ENCODE results near the gene G0S2.
A peak's percentile ranks its signal among the peaks of the same experiment; 100 is the strongest.
"Not testable (repeated sequence)": the region's sequence is repeated elsewhere in the genome, so short reads cannot be mapped to it uniquely, and the experiment has no call there.

G0S2 gene

GRCh38 chr1:209689477-209689876 is 14.3 kb downstream of the G0S2 start:
- CTCF ChIA-PET = interaction anchor here (0.9 to 5.9 kb wide), 12 partner anchors 10 to 122 kb away, joined by 3 to 48 read pairs (median 7); partner anchors contain the start of genes CAMK1G and LAMB3
- POLR2A ChIA-PET = no interaction called here
- DNase-seq (ENCODE audit: extremely low spot score) = no peak
- TF ChIP-seq, protein P1, sequence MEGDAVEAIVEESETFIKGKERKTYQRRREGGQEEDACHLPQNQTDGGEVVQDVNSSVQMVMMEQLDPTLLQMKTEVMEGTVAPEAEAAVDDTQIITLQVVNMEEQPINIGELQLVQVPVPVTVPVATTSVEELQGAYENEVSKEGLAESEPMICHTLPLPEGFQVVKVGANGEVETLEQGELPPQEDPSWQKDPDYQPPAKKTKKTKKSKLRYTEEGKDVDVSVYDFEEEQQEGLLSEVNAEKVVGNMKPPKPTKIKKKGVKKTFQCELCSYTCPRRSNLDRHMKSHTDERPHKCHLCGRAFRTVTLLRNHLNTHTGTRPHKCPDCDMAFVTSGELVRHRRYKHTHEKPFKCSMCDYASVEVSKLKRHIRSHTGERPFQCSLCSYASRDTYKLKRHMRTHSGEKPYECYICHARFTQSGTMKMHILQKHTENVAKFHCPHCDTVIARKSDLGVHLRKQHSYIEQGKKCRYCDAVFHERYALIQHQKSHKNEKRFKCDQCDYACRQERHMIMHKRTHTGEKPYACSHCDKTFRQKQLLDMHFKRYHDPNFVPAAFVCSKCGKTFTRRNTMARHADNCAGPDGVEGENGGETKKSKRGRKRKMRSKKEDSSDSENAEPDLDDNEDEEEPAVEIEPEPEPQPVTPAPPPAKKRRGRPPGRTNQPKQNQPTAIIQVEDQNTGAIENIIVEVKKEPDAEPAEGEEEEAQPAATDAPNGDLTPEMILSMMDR (IDR thresholded peaks at IDR 0.05; ENCODE audit: control extremely low read depth, extremely low read depth, low read depth, missing control alignments) = no peak

DNA sequence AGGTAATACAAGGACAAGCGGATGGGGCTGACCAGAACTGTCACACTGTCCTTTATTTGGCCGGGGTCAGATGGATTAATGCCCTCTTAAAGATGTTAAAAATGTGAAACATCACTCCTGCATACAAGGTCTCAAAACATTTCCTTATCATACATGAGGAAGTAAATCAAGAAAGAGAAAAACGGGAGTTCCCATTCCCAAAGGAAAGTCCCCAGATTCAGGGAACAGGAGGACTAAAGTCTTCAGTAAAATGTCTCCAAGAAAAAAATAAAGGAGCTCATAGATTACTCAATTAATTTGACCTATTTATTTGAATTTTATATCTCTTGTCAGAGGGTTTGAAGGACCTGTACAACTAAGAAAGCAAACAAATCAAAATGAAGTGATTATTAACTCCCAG is 16.0 kb downstream of the G0S2 start:
- ChIA-PET POLR2A (no interaction called here), CTCF (interaction anchor here (0.8 to 5.9 kb wide), 14 partner anchors 9 to 124 kb away, joined by 3 to 48 read pairs (median 11); partner anchors contain the start of genes CAMK1G and LAMB3)
- TF ChIP-seq, protein P1 (IDR thresholded peaks at IDR 0.05; ENCODE audit: control extremely low read depth, extremely low read depth, low read depth, missing control alignments) = no peak
- DNase-seq (ENCODE audit: extremely low spot score) = no peak

DNA sequence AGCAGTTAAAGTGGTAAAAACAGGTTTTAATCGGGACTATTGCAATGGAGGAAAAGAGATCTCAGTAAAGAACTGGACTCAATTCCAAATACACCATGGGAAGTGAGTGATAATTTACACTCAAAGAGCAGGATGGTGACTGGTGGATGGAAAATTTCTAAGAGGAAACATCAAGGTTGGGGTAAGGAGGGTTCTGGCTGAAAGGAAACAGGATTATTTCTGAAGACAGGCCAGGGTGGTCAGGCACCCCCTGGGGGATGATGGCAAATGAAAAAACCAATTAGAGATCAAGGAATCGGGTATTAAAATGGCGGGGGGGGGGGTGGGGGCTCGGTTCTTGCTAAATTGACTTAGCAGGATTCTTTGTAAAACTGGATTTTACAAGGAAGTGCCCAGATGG is 17.1 kb downstream of the G0S2 start:
- no peak for DNase-seq (ENCODE audit: extremely low spot score)
- TF ChIP-seq, protein P1 (IDR thresholded peaks at IDR 0.05; ENCODE audit: control extremely low read depth, extremely low read depth, low read depth, missing control alignments) = no peak
- POLR2A ChIA-PET = no interaction called here
- CTCF ChIA-PET = interaction anchor here (1.1 to 5.9 kb wide), 28 partner anchors 10 to 125 kb away, joined by 3 to 48 read pairs (median 6); partner anchors contain the start of genes CAMK1G, G0S2, HSD11B1 and LAMB3

DNA sequence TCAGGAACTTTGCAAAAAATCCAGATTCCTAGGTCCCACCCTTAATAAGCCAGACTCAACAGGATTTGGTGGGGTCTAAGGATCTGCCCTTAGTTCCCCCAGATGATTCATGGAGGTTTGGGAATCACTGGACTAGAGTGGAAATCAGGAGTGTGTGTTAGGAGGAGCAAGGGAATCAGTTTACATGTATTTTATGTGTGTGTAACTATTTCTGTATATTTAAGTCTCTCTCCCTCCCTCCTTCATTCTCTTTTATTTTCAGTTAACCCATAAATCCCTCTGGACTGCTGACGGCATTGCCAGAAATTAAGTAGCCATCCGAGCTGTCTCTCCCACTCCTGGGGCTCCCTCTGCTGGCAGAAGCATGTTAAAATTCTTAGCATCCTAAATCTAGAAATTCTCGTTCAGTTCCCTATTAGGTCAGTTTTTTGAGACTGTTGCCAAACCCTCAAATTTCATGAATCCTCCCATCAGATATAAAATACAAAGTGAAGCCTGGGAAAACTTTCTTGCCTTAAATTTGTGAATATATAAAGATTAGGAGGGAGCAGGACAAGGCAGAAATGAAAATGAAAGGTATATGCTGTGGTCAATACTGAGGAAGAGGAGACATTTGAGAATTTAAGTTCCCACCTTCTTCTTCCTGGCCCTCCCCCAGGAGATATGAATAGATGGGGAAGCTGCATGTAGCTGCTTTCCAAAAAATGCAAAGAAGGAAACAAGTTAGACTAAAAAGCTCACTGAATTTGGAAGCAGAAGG is 17.7 kb downstream of the G0S2 start:
- CTCF ChIA-PET = interaction anchor here (0.6 to 5.9 kb wide), 32 partner anchors 11 to 133 kb away, joined by 3 to 48 read pairs (median 6); partner anchors contain the start of genes CAMK1G, G0S2, HSD11B1 and LAMB3
- POLR2A ChIA-PET = no interaction called here
- TF ChIP-seq, protein P1 (IDR thresholded peaks at IDR 0.05; ENCODE audit: control extremely low read depth, extremely low read depth, low read depth, missing control alignments) = peak; percentile 65
- DNase-seq (ENCODE audit: extremely low spot score) = peak; percentile 65

DNA sequence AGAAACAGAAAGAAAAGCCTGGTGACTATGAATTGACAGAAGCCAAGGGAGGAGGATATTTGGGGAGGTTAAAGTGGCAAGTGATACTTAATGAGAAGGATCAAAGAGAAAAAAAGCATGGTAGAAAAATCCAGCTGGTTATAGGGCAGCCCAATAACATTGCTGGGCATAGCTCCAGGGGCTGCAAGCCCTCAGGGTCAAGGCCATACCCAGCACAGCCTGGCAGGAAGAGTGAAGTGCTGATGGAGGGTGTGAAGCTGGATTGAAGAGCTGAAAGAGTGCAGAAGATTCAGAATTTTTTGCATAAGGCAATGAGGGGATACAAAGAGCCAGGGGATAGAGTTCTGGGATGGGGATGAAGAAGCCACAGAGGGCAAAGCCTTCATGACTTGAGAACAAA is 21.5 kb downstream of the G0S2 start:
- POLR2A ChIA-PET = no interaction called here
- CTCF ChIA-PET = interaction anchor here (0.6 to 1.8 kb wide), 7 partner anchors 10 to 136 kb away, joined by 3 to 6 read pairs (median 4); no protein-coding TSS in a partner anchor
- TF ChIP-seq, protein P1 (IDR thresholded peaks at IDR 0.05; ENCODE audit: control extremely low read depth, extremely low read depth, low read depth, missing control alignments) = no peak
- DNase-seq (ENCODE audit: extremely low spot score) = no peak

GRCh38 chr1:209697126-209697525 is 21.9 kb downstream of the G0S2 start:
- ChIA-PET POLR2A (no interaction called here), CTCF (interaction anchor here (0.6 to 1.8 kb wide), 6 partner anchors 10 to 137 kb away, joined by 3 to 6 read pairs (median 4); no protein-coding TSS in a partner anchor)
- no peak for DNase-seq (ENCODE audit: extremely low spot score)
- TF ChIP-seq, protein P1 (IDR thresholded peaks at IDR 0.05; ENCODE audit: control extremely low read depth, extremely low read depth, low read depth, missing control alignments) = no peak

DNA sequence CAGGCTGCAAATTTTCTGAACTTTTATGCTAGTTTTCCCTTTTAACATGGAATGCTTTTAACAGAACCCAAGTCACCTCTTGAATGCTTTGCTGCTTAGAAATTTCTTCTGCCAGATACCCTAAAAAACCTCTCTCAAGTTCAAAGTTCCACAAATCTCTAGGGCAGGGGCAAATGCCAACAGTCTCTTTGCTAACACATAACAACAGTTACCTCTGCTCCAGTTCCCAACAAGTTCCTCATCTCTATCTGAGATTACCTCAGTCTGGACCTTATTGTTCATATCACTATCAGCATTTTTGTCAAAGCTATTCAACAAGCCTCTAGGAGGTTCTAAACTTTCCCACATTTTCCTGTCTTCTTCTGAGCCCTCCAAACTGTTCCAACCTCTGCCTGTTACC is 25.5 kb downstream of the G0S2 start:
- DNase-seq (ENCODE audit: extremely low spot score); POLR2A ChIA-PET: not testable (repeated sequence)
- CTCF ChIA-PET = interaction anchor here (0.9 to 2.0 kb wide), 3 partner anchors 11 to 131 kb away, joined by 3 to 6 read pairs (median 6); no protein-coding TSS in a partner anchor

Measured in GM10248 (cell line).